Measurements from ENCODE around the gene GIGYF2.

GRCh38 chr2:232890536-232890895 is 193.4 kb downstream of the GIGYF2 start:
- TF ChIP-seq CTCF (IDR thresholded peaks at IDR 0.05) (no peak), POLR2A (IDR thresholded peaks at IDR 0.05) (no peak)

Measured in heart left ventricle (tissue), 13 donors.